GM18508 (cell line): ENCODE results near the gene ZNF143.
"Not testable (repeated sequence)": the region's sequence is repeated elsewhere in the genome, so short reads cannot be mapped to it uniquely, and the experiment has no call there.

ENCODE experiments used
- ATAC-seq: cut with Tn5 transposase; IDR thresholded peaks from one replicate; pipeline ENCODE4 v1.9.1; 2021; ENCODE audit warnings: moderate number of reproducible peaks; ENCODE audit not compliant: insufficient read depth, unreplicated experiment

ZNF143 gene

DNA sequence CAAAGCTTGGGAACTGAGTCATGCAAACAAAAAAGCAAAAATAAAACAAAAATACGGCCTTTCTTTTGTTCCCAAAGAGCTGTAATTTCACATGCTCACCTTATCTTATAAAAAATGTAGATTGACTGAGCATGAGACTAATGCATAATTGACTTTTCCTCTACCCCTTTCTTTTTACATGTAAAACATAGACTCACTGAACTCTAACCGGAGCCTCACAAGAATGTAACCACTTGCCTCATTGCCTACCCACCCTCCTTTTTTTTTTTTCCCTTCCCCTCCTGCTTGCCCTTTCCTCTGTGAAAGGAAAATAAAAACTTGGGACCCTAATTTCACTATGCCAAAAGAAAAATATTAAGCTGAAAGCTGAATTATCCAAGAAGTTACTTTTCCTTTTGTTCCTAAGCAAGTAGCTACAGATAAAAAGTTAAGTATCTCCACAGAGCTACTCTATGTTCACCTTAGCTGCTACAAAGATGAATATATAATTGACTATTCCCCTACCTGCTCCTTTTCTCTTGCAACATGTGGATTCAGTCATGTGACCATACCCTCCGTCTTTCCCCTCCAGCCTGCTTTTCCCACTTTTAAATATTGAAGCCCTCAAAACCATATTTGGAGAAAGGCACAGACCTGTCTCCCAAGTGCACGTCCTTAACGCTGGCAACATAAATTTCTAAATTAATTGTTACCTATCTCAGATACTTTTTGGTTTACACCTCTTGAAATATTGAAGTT lies 73.1 kb downstream of the ZNF143 start:
- no peak for ATAC-seq

DNA sequence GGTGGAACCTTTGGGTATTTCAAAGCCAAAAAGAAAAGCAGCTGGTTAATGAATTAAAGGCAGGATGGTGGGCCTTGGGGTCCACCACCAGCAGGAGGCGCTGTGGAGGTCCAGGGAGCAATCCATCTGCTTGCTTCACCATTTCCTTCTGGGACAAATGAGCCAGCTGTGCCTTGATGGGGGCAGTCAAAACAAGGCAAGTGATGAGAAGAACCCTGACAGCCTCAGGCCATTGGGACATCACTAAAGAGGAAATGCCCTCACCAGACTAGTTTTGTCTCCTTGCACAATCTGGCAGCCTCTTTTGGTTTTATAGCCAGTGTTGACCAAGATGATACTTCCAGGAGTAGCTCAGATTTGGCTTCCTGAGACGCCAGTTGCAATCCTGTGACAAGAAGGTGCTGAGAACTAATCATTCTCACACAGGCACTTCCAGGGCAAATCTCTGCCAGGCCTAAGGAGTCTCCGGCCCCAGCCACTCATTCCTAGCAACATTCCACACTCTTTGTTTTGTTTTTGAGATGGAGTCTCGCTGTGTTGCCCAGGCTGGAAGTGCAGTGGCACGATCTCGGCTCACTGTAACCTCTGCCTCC lies 74.5 kb downstream of the ZNF143 start:
- ATAC-seq = no peak

DNA sequence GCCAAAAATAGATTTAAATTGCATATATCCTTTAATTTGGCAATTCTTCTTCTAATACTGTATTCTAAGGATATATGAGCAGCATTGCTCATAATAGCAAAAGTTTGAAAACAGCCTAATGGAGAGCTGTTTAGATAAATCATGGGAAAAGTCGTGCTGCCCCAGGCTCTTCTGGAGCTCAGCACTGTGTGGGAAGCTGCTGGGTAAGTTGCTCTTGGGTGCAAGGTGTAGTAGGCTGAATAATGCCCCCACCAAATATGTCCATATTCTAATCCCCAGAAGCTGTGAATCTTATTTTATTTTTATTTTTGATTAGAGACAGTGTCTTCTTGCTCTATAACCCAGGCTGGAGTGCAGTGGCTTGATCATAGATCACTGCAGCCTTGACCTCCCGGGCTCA lies 77.7 kb downstream of the ZNF143 start:
- no peak for ATAC-seq

DNA sequence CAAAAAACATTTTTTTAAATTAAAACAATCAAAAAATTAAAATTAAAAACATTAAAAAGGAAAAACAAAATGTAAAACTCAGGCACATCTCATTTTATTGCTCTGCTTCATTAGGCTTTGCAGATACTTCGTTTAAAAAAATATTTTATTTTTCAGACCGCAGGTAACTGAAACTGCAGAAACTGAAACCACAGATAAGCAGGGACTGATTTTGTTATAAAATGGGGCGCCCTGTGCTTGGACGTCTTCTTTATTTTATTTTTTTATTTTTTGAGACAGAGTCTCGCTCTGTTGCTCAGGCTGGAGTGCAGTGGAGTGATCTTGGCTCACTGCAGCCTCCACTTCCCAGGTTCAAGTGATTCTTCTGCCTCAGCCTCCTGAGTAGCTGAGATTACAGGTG lies 88.4 kb downstream of the ZNF143 start:
- ATAC-seq = not testable (repeated sequence)

DNA sequence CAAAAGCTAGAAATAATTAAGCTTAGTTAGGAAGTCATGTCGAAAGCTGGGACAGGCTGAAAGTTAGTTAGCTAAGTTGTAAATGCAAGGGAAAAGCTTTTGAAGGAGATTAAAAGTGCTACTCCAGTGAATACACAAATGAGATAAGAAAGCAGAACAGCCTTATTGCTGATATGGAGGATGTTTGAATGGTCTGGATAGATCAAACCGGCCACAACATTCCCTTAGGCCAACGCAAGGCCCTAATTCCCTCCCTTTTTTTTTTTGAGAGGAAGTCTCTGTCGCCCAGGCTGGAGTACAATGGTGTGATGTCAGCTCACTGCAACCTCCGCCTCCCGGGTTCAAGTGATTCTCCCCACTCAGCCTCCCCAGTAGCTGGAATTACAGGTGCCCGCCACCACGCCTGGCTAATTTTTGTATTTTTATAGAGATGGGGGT lies 89.4 kb downstream of the ZNF143 start:
- ATAC-seq = no peak

DNA sequence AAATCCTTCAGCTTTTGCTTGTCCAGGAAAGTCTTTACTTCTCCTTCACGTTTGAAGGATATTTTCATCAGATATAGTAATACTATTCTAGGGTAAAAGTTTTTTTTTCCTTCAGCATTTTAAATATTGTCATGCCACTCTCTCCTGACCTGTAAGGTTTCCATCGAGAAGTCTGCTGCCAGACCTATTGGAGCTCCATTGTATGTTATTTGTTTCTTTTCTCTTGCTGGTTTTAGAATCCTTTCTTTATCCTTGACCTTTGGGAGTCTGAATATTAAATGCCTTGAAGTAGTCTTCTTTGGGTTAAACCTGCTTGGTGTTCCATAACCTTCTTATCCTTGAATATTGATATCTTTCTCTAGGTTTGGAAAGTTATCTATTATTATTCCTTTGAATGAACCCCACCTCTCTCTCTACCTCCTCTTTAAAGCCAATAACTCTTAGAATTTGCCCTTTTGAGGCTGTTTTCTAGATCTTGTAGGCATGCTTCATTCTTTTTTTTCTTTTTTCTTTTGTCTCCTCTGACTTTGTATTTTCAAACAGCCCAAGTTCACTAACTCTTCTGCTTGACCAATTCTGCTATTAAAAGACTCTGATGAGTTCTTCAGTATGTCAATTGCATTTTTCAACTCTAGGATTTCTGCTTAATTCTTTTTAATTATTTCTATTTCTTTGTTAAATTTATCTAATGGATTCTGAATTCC lies 100.6 kb downstream of the ZNF143 start:
- ATAC-seq = no peak

DNA sequence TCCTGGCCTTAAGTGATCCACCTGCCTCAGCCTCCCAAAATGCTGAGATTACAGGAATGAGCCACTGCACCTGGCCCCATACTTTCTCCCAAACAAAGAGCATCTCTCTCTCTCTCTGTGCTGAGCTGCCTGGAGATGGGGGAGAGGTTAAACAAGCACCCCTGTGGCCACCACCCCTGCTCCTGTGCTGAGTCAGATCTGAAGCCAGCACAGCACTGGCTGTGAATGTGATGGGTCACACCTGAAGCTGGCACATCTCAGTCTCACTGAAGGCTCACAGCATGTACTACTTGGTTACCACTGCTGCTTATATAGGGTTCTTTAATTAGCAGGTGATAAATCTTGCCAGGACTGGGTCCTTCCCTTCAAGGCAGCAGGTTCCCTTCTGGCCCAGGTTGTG lies 101.9 kb downstream of the ZNF143 start:
- no peak for ATAC-seq

DNA sequence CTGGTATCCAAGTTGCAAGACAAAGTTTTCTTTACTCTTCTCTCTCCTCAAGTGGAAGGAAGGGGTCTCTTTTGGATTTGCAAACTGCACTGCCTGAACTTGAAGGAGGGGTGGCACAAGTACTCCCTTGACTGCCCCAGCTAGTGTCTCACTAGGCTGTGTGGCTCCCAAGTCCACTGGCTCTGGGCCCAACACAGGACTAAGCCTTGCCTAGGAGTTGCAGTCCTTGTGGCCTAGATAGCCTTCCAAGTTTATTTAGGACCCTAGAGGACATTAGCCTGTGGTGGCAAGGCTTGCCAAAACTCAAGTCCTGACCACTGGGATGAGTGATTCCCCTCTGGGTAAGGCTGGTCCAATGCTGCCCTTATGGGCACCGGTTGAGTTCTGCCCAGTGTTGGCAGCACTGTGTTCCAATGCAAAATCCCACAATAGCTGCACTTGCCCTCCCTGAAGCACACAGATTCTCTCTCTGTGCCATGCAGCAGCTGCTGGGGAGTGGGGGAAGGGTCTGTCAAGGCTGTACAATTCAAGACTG lies 102.5 kb downstream of the ZNF143 start:
- ATAC-seq = no peak

DNA sequence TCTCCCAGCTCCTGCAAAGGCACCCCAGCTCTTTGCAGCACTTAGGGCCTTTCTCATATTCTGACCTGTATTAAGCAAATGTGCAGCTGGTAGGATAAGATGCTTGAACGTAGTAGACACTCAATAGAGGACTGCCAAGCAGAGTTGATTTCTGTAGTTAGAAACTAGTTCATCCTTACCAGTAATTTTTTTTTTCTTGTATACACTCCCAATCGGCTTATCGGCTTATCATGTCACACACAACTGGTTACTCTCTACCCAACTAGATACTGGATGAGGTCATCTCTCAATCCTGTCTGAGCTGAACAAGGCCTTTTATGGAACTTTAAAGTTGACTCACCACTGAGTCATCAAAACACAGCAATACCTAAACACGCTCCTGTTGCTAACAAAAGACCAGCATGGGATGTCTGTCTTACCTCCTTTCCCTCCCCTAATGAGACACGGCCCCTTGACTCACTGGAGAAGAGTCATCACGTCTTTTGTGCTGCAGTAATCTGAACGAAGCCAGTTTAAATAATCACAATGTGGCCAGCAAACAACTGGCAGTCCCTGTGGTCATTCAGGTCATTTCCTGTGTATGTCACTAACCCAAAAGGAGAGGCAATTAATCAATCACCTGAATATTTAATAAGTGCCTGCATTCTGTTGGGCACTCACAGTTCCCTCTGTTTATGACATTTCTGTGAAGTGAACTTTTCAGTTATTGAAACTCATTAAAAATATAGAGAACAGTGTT lies 105.2 kb downstream of the ZNF143 start:
- peak; percentile 68 for ATAC-seq

DNA sequence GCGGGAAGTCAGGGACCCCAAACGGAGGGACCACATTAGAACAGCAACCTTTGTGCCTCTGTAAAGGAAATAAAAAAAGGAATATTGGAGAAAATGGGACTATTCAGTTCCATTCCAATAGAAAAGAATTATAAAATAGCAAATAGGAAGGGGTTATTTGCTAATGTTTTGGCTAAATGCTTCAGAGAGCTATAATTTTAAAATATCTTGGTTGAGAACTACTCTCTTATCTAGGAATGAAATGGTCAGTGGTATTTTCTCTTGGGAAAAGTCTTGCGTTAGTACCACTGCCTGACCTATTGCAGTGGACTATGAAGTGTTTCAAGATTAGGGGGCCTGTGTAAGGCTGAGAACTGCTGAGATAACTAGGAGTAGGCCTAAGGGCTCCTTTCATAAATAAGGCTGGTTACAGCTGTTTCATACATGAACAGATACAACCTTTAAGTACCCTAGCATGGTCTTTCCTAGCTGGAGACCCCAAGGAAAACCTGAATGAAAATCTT lies 105.8 kb downstream of the ZNF143 start:
- ATAC-seq = no peak

DNA sequence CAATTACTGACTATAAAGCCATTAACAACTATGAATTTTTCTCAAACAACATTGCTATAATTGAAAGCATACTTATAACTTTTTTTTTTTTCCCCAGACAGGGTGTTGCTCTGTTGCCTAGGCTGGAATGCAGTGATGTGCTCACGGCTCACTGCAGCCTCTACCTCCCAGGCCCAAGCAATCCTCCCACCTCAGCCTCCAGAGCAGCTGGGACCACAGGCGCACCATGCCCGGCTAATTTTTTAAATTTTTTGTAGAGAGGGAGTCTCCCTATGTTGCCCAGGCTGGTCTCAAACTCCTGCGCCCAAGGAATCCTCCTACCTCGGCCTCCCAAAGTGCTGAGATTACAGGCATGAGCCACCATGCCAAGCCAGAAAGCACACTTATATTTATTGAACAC lies 106.6 kb downstream of the ZNF143 start:
- ATAC-seq = no peak

DNA sequence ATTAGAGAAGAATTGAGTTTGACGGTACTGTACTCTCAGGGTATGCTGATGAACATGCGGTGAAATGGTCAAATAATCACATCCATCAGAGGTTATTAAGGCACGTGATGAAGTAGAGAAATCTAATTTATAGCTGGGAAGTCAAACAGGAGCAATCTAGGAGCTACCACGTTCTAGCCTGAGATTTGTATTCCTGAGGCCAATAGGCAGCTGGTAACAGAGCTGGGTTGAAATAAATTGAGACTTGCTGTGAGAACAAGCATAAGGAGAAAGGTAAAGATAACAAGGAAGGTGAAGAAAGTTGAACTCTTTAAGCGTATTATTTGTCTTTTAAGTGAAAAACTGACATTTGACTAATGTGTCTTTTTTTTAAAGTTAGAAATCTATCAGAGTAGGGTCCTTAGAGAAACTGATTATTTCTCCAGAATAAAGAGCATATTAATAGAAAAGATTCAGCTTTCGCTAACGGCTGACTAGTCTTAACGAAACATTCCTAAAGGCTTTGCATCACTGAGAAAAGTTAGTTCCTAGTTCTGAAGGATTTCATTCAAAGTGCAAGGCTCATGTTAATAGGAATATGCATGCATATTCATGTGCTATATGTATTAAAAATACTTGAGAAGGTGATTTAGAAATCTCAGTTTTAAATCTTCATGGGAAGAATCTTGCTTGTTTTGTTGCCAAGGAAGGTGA lies 107.5 kb downstream of the ZNF143 start:
- no peak for ATAC-seq

DNA sequence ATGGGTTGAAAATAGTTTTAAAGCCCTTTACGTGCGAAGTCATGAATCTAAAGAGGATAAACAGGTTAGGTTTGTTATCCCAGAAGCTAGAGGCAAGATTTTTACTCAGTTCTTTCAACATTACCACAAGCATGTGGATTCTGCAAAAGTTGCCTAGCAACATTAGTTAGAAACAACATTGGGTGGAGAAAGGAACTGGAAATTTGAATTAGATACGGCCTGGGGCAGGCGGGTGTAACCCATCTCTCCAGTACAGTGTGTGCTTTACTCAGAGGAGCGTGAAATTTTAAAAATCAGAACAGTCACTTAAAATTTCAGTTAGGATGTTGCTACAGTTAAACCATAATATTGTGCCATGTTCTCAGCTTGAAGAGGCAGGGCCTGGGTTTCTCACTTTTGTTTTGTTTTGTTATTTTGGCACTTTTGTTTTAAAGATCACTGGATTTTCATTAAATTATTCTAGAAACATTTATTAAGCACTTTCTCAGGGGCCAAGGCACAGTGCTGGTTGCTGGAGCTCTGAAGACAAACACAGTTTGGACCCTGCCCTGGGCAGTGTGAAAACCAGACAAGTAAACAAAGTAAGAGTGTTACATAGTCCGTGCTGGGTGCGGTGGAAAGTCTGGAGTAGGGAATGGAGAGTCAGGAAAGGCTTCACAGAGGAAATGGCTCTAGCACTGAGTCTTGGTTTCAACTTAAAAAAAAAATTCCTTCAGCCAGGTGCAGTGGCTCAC lies 108.2 kb downstream of the ZNF143 start:
- ATAC-seq = no peak

DNA sequence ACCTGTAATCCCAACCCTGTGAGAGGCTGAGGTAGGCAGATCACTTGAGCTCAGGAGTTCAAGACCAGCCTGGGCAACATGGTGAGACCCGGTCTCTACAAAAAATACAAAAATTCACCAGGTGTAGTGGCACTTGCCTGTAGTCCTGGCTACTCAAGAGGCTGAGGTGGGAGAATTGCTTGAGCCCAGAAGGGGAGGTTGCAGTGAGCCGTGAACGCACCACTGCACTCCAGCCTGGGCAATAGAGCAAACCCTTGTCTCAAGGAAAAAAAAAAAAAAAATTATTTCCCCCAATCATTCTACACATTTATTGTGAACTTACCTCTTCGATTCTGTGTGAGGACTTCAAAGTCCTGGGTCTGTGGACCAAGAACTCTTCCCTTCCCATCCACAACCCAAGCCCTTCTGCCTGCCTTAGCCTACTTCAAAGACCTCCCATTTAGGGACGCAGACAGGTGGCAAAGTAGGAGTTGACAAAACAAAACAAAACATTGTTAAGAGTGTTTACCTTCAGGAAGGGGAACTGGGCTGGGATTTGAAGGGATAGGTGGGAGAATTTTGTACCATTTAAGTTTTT lies 108.9 kb downstream of the ZNF143 start:
- no peak for ATAC-seq

DNA sequence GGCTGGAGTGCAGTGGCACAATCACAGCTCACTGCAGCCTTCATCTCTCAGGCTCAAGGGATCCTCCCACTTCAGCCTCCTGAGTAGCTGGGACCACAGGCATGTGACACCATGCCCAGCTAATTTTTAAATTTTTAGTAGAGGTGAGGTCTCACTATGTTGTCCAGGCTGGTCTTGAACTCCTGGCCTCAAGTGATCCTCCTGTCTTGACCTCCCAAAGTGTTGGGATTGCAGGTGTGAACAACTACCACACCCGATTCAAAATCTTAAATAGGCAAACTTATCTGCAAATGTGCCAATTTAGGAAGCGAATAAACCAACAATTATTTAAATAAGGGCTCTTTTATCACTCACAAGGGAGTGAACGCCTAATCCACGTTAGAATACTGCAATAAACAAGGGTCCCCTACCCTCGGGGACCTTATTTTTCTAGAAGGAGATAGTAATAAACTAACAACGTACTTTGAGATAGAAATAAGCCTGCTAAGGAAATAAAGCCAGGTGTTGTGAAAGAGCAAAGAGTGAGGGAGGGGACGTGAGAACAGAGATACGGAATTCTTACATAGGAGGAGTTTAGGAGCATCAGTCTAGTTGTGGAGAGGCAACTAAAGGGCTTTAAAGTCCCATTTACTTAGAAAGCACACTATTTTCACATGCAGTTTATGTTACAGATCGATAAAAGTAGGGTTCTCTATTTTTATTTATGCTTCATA lies 109.7 kb downstream of the ZNF143 start:
- ATAC-seq = no peak

DNA sequence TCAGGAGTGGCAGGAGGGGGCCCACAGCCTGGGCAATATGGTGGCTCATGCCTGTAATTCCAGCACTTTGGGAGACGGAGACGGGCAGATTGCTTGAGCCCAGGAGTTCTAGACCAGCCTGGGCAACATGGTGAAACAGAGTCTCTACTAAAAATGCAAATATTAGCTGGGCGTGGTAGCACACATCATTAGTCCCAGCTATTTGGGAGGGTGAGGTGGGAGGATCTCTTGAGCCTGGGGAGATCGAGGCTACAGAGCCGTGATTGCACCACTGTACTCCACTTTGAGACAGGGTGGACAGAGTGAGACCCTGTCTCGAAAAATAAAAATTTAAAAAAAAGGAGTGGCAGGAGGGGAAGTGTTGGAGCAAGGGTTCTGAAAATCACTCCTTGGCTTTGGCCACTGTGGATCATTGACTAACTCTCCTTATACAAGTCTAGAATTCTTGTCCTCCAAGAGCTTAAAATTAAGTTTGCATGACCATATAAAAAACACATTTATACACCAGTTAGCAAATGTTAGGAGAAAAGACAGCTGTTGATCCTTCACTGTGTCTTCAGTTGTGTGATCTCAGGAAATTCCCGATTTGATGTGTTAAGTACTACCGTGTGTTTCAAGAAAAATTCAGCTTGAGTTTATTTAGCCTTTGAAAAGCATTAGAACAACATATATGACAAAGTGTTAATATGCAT lies 110.4 kb downstream of the ZNF143 start:
- ATAC-seq = no peak

DNA sequence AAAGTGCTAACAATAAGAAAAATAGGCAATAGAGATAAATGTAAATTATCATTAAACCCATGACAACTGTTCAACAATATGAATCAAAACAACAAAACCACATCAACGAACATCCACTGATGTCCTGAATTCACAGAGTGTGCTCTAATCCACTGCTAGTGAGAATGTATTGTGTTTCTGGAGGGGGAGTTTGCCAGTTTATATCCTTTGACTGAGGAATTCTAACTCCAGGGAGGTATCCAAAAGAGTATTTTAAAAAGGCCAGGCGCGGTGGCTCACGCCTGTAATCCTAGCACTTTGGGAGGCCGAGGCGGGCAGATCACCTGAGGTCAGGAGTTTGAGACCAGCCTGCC lies 110.9 kb downstream of the ZNF143 start:
- ATAC-seq = no peak
